Measurements from ENCODE around the gene SAG. TPM values are rescaled to one million over a fixed set of nuclear protein-coding genes. Genes with fewer than 3 reads are reported as not detected.

SAG gene
- total and polyA plus RNA-seq, 7 donors: not detected

GRCh38 chr2:233385489-233386044 lies 78.0 kb downstream of the SAG start:
- intact Hi-C loops (cut with DNase I): no loop called here
- H3K9me3 ChIP-seq: no peaks in the 10 kb centered on the region
- no peaks in the 10 kb centered on the region for H3K27me3 ChIP-seq (ENCODE audit: insufficient read depth in 3 of 3, low read length in 2 of 3)
- H3K27ac ChIP-seq: no peak overlapping the region
- H3K4me1 ChIP-seq: peaks cover 46% of the 10 kb centered on the region
- no peak for TF ChIP-seq CTCF (IDR thresholded peaks at IDR 0.05)
- no peak for ATAC-seq
- DNase-seq: no peak
- peaks cover 2 to 10% of the 10 kb centered on the region in 2 donors for H3K36me3 ChIP-seq (ENCODE audit: insufficient read depth in 1 of 2, low read depth in 1 of 2)
- no peak overlapping the region for H3K4me3 ChIP-seq
- WGBS, 3 donors: 81 to 88% (median 82%) methylated on average over 14 of the region's 14 CpGs

GRCh38 chr2:233386382-233387041 lies 78.9 kb downstream of the SAG start:
- Histone ChIP-seq H3K9me3 (no peaks in the 10 kb centered on the region), H3K4me3 (no peak overlapping the region), H3K27ac (peak overlapping the region; percentile 68), H3K36me3 (ENCODE audit: insufficient read depth in 1 of 2, low read depth in 1 of 2) (peaks cover 2 to 16% of the 10 kb centered on the region in 2 donors), H3K27me3 (ENCODE audit: insufficient read depth in 3 of 3, low read length in 2 of 3) (no peaks in the 10 kb centered on the region), H3K4me1 (peaks cover 46% of the 10 kb centered on the region)
- no peak for TF ChIP-seq CTCF (IDR thresholded peaks at IDR 0.05)
- ATAC-seq: peak; percentile 26 to 60 (median 45)
- no peak for DNase-seq
- intact Hi-C loops (cut with DNase I): no loop called here
- 50 to 65% (median 58%) methylated on average over 13 of the region's 13 CpGs for whole genome bisulfite sequencing, 3 donors

GRCh38 chr2:233387225-233387624 lies 79.6 kb downstream of the SAG start:
- Histone ChIP-seq H3K9me3 (no peaks in the 10 kb centered on the region), H3K36me3 (ENCODE audit: insufficient read depth in 1 of 2, low read depth in 1 of 2) (peaks cover 2 to 22% of the 10 kb centered on the region in 2 donors), H3K4me3 (peak overlapping the region; percentile 21), H3K4me1 (peaks cover 46% of the 10 kb centered on the region), H3K27me3 (ENCODE audit: insufficient read depth in 3 of 3, low read length in 2 of 3) (no peaks in the 10 kb centered on the region), H3K27ac (peak overlapping the region; percentile 68)
- intact Hi-C loops (cut with DNase I): no loop called here
- TF ChIP-seq CTCF (IDR thresholded peaks at IDR 0.05): no peak
- ATAC-seq: peak in 3 of 4 donors; percentile 11 to 21 (median 12)
- WGBS, 3 donors: 60 to 75% (median 61%) methylated on average over 13 of the region's 13 CpGs
- DNase-seq: no peak

- H3K27ac ChIP-seq: peak overlapping the region; percentile 68
- no peaks in the 10 kb centered on the region for H3K27me3 ChIP-seq (ENCODE audit: insufficient read depth in 3 of 3, low read length in 2 of 3)
- 19 to 30% (median 25%) methylated on average over 25 of the region's 25 CpGs for WGBS, 3 donors
- TF ChIP-seq CTCF (IDR thresholded peaks at IDR 0.05): no peak
- peak overlapping the region; percentile 21 for H3K4me3 ChIP-seq
- no peaks in the 10 kb centered on the region for H3K9me3 ChIP-seq
- peaks cover 46% of the 10 kb centered on the region for H3K4me1 ChIP-seq
- DNase-seq (peak; percentile 85 to 91), ATAC-seq (peak; percentile 72 to 89 (median 80))
- intact Hi-C loops (cut with DNase I): no loop called here
- H3K36me3 ChIP-seq (ENCODE audit: insufficient read depth in 1 of 2, low read depth in 1 of 2): peaks cover 2 to 22% of the 10 kb centered on the region in 2 donors
Measured at GRCh38 chr2:233387667-233388528, 80.3 kb downstream of the SAG start.

All from psoas muscle (tissue), 8 donors.